ENCODE measurements around the gene IGDCC3. TPM values are rescaled to one million over a fixed set of nuclear protein-coding genes. Genes with fewer than 3 reads are reported as not detected.

Gene IGDCC3
- total and polyA plus RNA-seq, 2 donors (not counting 1 experiment from before 2014, with no cell fraction given), result not detected

DNA sequence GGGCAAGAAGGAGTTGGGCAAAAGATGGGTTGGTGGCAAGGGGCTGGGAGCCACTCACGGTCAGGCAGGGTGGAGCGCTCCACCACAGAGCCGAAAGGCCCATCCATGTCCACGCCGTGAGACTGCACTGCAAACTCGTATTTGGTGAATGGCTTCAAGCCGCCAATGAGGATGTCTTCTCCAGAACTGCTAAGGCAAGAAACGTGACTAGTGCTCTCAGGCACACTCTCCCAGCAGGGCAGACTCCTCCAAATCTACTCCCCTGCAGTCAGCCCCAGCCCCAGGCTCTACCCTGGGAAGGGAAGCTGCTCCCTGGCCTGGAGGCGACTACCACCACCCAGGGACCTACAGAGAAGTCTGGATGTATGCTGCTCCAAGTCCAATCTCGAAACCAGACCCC is 11.4 kb upstream of the IGDCC3 start:
- H3K36me3 ChIP-seq (replicated peaks in 1 of 2; ENCODE audit: control extremely low read depth in 1 of 2, control insufficient read depth in 1 of 2, extremely low read depth in 1 of 2, insufficient read depth in 2 of 2, low read length in 1 of 2), result no peaks in the 10 kb centered on the region
- POLR2A ChIA-PET, result no interaction called here
- H4K20me1 ChIP-seq (ENCODE audit: control insufficient read depth, insufficient read depth, low read length, poor library complexity, severe bottlenecking), result no peaks in the 10 kb centered on the region
- no peak overlapping the region for H3K9ac ChIP-seq (ENCODE audit: low read length)
- Mint-ChIP-seq H3K4me1 (peaks cover 11% of the 10 kb centered on the region), H3K27ac (no peak overlapping the region), H3K27me3 (peaks cover 35% of the 10 kb centered on the region), H3K4me3 (no peak overlapping the region), H3K9me3 (ENCODE audit: insufficient read depth) (no peaks in the 10 kb centered on the region)
- H3K4me1 ChIP-seq (ENCODE audit: control insufficient read depth in 2 of 2, insufficient read depth in 2 of 2, low read length in 2 of 2), result peaks cover 7 to 13% of the 10 kb centered on the region in 2 donors
- no peak for DNase-seq
- peaks cover 0 to 3% (median 0%) of the 10 kb centered on the region in 3 donors for H3K9me3 ChIP-seq (ENCODE audit: control extremely low read depth in 1 of 3, control insufficient read depth in 2 of 3, insufficient read depth in 1 of 3, low read length in 2 of 3)
- ATAC-seq (ENCODE audit: low read depth), result no peak
- CTCF ChIA-PET, result interaction anchor here (1.1 to 8.9 kb wide), 2 partner anchors 69 to 579 kb away, joined by 3 to 165 read pairs; no protein-coding TSS in a partner anchor
- H3K79me2 ChIP-seq (ENCODE audit: control insufficient read depth, insufficient read depth, low read length), result no peaks in the 10 kb centered on the region
- no peak overlapping the region for H2AFZ ChIP-seq (ENCODE audit: insufficient read depth, low read depth, low read length, poor library complexity, severe bottlenecking)
- H3K27ac ChIP-seq (ENCODE audit: low read length in 2 of 2), result no peak overlapping the region
- intact Hi-C loops (cut with micrococcal nuclease), result no loop called here
- no peak overlapping the region for H3K4me3 ChIP-seq (ENCODE audit: control extremely low read depth in 1 of 5, extremely low read depth in 1 of 5, insufficient read depth in 1 of 5, low read depth in 2 of 5, low read length in 4 of 5)
- peaks cover 0 to 25% (median 2%) of the 10 kb centered on the region in 4 experiments for H3K27me3 ChIP-seq (replicated peaks in 1 of 4; ENCODE audit: control extremely low read depth in 1 of 4, control insufficient read depth in 3 of 4, insufficient read depth in 4 of 4, low read length in 3 of 4)
- TF ChIP-seq, protein P1, sequence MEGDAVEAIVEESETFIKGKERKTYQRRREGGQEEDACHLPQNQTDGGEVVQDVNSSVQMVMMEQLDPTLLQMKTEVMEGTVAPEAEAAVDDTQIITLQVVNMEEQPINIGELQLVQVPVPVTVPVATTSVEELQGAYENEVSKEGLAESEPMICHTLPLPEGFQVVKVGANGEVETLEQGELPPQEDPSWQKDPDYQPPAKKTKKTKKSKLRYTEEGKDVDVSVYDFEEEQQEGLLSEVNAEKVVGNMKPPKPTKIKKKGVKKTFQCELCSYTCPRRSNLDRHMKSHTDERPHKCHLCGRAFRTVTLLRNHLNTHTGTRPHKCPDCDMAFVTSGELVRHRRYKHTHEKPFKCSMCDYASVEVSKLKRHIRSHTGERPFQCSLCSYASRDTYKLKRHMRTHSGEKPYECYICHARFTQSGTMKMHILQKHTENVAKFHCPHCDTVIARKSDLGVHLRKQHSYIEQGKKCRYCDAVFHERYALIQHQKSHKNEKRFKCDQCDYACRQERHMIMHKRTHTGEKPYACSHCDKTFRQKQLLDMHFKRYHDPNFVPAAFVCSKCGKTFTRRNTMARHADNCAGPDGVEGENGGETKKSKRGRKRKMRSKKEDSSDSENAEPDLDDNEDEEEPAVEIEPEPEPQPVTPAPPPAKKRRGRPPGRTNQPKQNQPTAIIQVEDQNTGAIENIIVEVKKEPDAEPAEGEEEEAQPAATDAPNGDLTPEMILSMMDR (IDR thresholded peaks at IDR 0.05), result no peak
- no peak for TF ChIP-seq EZH2 (IDR thresholded peaks at IDR 0.05; ENCODE audit: borderline replicate concordance, insufficient read depth, low read depth, low read length, poor library complexity, severe bottlenecking)
- no peak overlapping the region for H3K4me2 ChIP-seq (replicated peaks; ENCODE audit: low read depth, low read length, poor library complexity, severe bottlenecking)
- WGBS (ENCODE audit: insufficient coverage), result 84% methylated on average over 10 of the region's 10 CpGs

DNA sequence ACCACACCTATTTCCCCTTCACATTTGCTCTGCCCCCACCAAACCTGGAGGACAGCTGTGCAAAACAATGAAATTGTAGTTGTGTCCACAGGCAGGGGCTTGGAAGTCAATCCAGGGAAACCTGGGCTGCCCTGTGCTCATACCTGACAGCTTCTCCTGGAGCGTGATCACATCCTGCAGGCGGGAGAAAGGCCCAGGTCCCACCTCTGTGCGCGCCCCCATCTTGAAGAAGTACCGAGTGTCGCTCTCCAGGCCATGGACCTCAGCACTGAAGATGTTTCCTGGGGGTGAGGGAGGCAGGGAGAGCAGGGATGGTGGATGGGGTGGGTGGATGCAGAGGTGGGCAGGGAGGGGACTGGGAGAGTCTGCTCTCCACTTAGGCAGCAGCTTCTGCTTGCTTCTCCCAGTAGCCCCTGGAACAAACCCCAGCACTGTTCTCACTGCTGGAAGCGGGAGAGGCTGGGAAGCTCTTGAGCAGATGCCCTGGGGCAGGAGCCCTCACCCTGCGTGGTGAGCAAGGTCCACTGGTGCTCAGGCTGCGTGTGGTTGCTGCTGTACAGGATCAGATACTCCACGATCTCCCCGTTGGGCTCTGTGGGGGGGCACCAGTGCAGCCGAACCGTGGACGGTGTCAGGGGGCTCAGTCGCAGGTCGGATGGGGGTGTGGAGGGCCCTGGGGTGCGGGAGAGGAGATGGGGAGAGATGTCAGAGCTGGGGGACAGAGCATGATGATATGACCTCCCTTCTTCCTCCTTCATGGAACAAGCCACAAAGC is 10.7 kb upstream of the IGDCC3 start:
- intact Hi-C loops (cut with micrococcal nuclease), result no loop called here
- no peak overlapping the region for H3K4me2 ChIP-seq (replicated peaks; ENCODE audit: low read depth, low read length, poor library complexity, severe bottlenecking)
- CTCF ChIA-PET, result interaction anchor here (1.1 to 8.9 kb wide), 2 partner anchors 69 to 579 kb away, joined by 3 to 165 read pairs; no protein-coding TSS in a partner anchor

More for the DNA sequence above, 10.7 kb upstream of the IGDCC3 start:
- POLR2A ChIA-PET, result no interaction called here
- Histone ChIP-seq H3K4me1 (ENCODE audit: control insufficient read depth in 2 of 2, insufficient read depth in 2 of 2, low read length in 2 of 2) (peaks cover 7 to 13% of the 10 kb centered on the region in 2 donors), H3K79me2 (ENCODE audit: control insufficient read depth, insufficient read depth, low read length) (no peaks in the 10 kb centered on the region), H2AFZ (ENCODE audit: insufficient read depth, low read depth, low read length, poor library complexity, severe bottlenecking) (no peak overlapping the region), H4K20me1 (ENCODE audit: control insufficient read depth, insufficient read depth, low read length, poor library complexity, severe bottlenecking) (no peaks in the 10 kb centered on the region), H3K36me3 (replicated peaks in 1 of 2; ENCODE audit: control extremely low read depth in 1 of 2, control insufficient read depth in 1 of 2, extremely low read depth in 1 of 2, insufficient read depth in 2 of 2, low read length in 1 of 2) (no peaks in the 10 kb centered on the region), H3K27ac (ENCODE audit: low read length in 2 of 2) (no peak overlapping the region), H3K9ac (ENCODE audit: low read length) (no peak overlapping the region), H3K9me3 (ENCODE audit: control extremely low read depth in 1 of 3, control insufficient read depth in 2 of 3, insufficient read depth in 1 of 3, low read length in 2 of 3) (peaks cover 0 to 3% (median 0%) of the 10 kb centered on the region in 3 donors), H3K27me3 (replicated peaks in 1 of 4; ENCODE audit: control extremely low read depth in 1 of 4, control insufficient read depth in 3 of 4, insufficient read depth in 4 of 4, low read length in 3 of 4) (peaks cover 0 to 19% (median 1%) of the 10 kb centered on the region in 4 experiments), H3K4me3 (ENCODE audit: control extremely low read depth in 1 of 5, extremely low read depth in 1 of 5, insufficient read depth in 1 of 5, low read depth in 2 of 5, low read length in 4 of 5) (no peak overlapping the region)
- Mint-ChIP-seq H3K27ac (no peak overlapping the region), H3K9me3 (ENCODE audit: insufficient read depth) (no peaks in the 10 kb centered on the region), H3K27me3 (peaks cover 32% of the 10 kb centered on the region), H3K4me1 (peaks cover 16% of the 10 kb centered on the region), H3K4me3 (no peak overlapping the region)
- ATAC-seq (ENCODE audit: low read depth) (no peak), DNase-seq (no peak)
- TF ChIP-seq, protein P1 (IDR thresholded peaks at IDR 0.05), result no peak
- no peak for TF ChIP-seq EZH2 (IDR thresholded peaks at IDR 0.05; ENCODE audit: borderline replicate concordance, insufficient read depth, low read depth, low read length, poor library complexity, severe bottlenecking)
- 86% methylated on average over 15 of the region's 17 CpGs for WGBS (ENCODE audit: insufficient coverage)
